Ovary (tissue), 9 donors: ENCODE data around the gene ATPAF1. TPM values are rescaled to one million over a fixed set of nuclear protein-coding genes. Genes with fewer than 3 reads are reported as not detected.

ENCODE experiments used
- DNase-seq, 5 donors: peaks; one replicate each; pipeline ENCODE4 v3.0.0-alpha.2; 2019 to 2020
- H3K27ac ChIP-seq, 2 donors: fragments of 200-600 bp; one replicate each; pipeline versions ENCODE4 v1.5.1 to v1.8.0; 2019 to 2022
- H3K27me3 ChIP-seq: fragments of 200-600 bp; one replicate; pipeline ENCODE4 v1.8.0; 2022
- H3K36me3 ChIP-seq: fragments of 200-600 bp; sonication (generic); one replicate; pipeline ENCODE4 v1.5.1; 2019
- H3K4me1 ChIP-seq: one replicate; pipeline ENCODE4 v1.8.1; 2013; ENCODE audit warnings: mild to moderate bottlenecking, moderate library complexity; ENCODE audit not compliant: insufficient read depth
- H3K4me3 ChIP-seq: fragments of 200-600 bp; sonication (generic); one replicate; pipeline ENCODE4 v1.5.1; 2017
- H3K9me3 ChIP-seq, 2 donors: fragments of 200-600 bp in 1 of 2; sonication (generic) in 1 of 2; one replicate each; pipeline versions ENCODE4 v1.5.1 to v1.8.1; 2013 to 2019; ENCODE audit warnings: mild to moderate bottlenecking in 1 of 2, moderate library complexity in 1 of 2
- EP300 ChIP-seq: sonication (generic); formaldehyde crosslinking; IDR thresholded peaks from one replicate; pipeline ENCODE4 v1.6.1; 2017; ENCODE audit warnings: antibody characterized with exemption
- POLR2A ChIP-seq: fragments of 450-650 bp; IDR thresholded peaks from one replicate; pipeline ENCODE4 v1.6.1; 2017; ENCODE audit warnings: antibody characterized with exemption, mild to moderate bottlenecking, moderate library complexity
- WGBS, 3 donors: extraction: QIAGEN DNeasy Blood & Tissue Kit in 1 of 3; methylation state at CpG; one replicate each; pipeline versions ENCODE4 v1.1.5 to v1.1.7; 2013 to 2017; 5-methylcytosine and 5-hydroxymethylcytosine counted together
- intact Hi-C, 4 donors: fragments of 100-400 bp; cut with DNase I; formaldehyde crosslinking; loops; one replicate each; pipeline versions ENCODE4 v1.11.0 to v1.15.1; 2022 to 2023
- polyA plus RNA-seq, 2 donors: library from polyadenylated mRNA; stranded (reverse); fragments of 200-250 nt in 1 of 2; fragments of 350-450 nt in 1 of 2; fragmentation: Illumina TruSeq in 1 of 2; extraction: RNeasy Lipid Tissue Mini Kit (QIAGEN cat#74804) in 1 of 2; gene quantifications; one replicate each; pipeline ENCODE4 v1.2.3, GENCODE V29; 2013 to 2014
- total RNA-seq, 7 donors: library from RNA; depleted of rRNA in 2 of 7; stranded (reverse); fragments of >200 nt in 2 of 7; fragmentation: NEBNext Ultra II Directional in 3 of 7; extraction: Animal tissue kit (Norgen Biotek cat#: 25700) in 3 of 7; gene quantifications; one replicate each; pipeline versions ENCODE4 v1.1.0 to v1.2.4, GENCODE V29; 2016 to 2023
- TF ChIP-seq, protein P1 (sequence below), 3 donors: fragments of 450-650 bp in 2 of 3; fragments of 200-600 bp in 1 of 3; IDR thresholded peaks; one replicate each; pipeline versions ENCODE4 v1.5.1 to v1.8.0; 2016 to 2022; ENCODE audit warnings: antibody characterized with exemption in 3 of 3, mild to moderate bottlenecking in 1 of 3
- donor health status: DM: no; HTN: no; CAD: no; lungs with moderate emphysema.
- donor health status: DM: no; HTN: no; CAD: no.
- donor health status: Bipolar disorder and iron deficiency.
- donor health status: DM: yes; HTN: yes; CAD: no.
- donor health status: DM: no; HTN: no; CAD: no.
- donor health status: DM: yes; HTN: yes; CAD: no.

Gene ATPAF1
- total and polyA plus RNA-seq, 9 donors = 21.9 to 88.0 (median 29.3) TPM

DNA sequence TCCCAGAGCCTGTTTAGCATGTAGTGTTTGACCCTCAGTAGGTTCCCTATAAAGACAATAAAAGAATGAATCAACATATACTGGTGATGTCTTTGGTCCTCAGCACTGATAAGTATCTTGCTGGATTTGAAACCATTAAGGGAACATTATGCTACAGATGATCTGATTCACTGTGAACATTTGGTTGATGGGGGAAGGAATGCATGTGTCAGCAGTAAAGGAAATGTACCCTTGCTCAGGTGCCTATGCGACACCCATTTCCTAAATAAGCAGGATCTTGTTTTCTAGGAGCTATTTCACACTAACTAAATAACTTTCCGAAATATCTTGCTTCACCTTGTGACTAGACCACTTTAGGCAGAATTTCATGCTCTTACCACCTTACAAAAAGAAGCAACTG lies 16.5 kb upstream of the ATPAF1 start:
- H3K4me1 ChIP-seq = peaks cover 4% of the 10 kb centered on the region
- H3K9me3 ChIP-seq = no peaks in the 10 kb centered on the region
- 97 to 99% (median 98%) methylated on average over 2 of the region's 2 CpGs for WGBS, 3 donors
- intact Hi-C loops = no loop called here
- TF ChIP-seq, protein P1, sequence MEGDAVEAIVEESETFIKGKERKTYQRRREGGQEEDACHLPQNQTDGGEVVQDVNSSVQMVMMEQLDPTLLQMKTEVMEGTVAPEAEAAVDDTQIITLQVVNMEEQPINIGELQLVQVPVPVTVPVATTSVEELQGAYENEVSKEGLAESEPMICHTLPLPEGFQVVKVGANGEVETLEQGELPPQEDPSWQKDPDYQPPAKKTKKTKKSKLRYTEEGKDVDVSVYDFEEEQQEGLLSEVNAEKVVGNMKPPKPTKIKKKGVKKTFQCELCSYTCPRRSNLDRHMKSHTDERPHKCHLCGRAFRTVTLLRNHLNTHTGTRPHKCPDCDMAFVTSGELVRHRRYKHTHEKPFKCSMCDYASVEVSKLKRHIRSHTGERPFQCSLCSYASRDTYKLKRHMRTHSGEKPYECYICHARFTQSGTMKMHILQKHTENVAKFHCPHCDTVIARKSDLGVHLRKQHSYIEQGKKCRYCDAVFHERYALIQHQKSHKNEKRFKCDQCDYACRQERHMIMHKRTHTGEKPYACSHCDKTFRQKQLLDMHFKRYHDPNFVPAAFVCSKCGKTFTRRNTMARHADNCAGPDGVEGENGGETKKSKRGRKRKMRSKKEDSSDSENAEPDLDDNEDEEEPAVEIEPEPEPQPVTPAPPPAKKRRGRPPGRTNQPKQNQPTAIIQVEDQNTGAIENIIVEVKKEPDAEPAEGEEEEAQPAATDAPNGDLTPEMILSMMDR (IDR thresholded peaks at IDR 0.05) = no peak
- TF ChIP-seq EP300 (no peak), POLR2A (no peak)
- no peak overlapping the region for H3K27ac ChIP-seq
- H3K4me3 ChIP-seq = no peak overlapping the region
- no peak for DNase-seq
- H3K27me3 ChIP-seq = no peaks in the 10 kb centered on the region
- H3K36me3 ChIP-seq = no peaks in the 10 kb centered on the region

DNA sequence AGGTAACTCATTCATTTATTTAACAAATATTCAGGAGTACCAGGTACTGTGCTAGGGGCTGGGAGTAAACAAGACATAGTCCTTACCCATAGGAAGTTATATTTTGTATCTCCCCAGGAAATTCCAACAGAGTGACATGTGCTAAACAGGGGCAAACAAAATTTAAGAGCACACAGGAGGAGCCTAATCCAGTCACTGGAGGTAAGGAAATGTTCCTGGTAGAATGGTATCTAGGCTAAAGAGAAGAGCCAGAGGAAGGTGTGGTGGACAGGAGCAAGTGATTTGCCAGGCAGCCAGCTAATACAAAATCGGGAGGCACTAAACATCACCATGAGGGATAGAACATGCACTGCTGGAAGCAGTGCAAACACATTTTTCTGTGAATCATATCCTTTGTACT lies 13.9 kb upstream of the ATPAF1 start:
- TF ChIP-seq POLR2A = no peak
- TF ChIP-seq EP300 = no peak
- TF ChIP-seq, protein P1 (IDR thresholded peaks at IDR 0.05) = no peak
- 60 to 73% (median 72%) methylated on average over 1 of the region's 1 CpG for WGBS, 3 donors
- intact Hi-C loops = no loop called here
- H3K27me3 ChIP-seq = no peaks in the 10 kb centered on the region
- H3K9me3 ChIP-seq = no peaks in the 10 kb centered on the region
- no peak for DNase-seq
- no peak overlapping the region for H3K27ac ChIP-seq
- no peaks in the 10 kb centered on the region for H3K4me1 ChIP-seq
- no peaks in the 10 kb centered on the region for H3K36me3 ChIP-seq
- H3K4me3 ChIP-seq = no peak overlapping the region

DNA sequence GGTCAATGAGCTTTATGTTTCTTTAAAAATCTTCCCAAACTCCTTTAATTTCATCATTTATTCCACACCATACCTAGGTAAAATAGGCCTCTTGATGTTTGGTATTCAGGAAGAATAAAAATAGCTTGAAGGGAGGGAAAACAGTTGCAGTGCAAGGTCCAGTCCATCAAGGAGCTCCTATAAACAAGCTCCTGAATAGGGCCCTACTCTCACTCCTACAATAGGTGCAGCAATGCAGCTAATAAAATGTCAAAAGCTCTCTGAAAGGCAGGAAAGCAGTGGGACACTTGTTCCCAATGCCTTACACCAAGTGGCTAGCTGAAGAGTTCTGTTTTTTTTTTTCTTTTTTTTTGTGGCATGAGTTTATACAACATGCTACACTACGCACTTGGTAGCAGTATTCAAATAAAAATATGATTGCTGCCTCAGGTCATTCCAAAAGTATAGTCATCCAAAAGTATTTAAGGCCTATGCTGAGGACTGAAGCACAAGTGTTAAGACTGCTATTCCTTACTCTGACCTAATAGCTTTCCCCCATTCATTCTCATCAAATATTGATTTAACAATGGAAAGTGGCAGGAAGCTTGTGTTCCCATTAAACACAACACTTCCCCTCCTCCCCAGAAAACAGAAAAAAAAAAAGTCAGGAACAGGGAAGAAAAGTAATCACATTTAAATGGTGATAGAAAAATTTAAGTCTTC lies 13.3 kb upstream of the ATPAF1 start:
- Histone ChIP-seq H3K9me3 (no peaks in the 10 kb centered on the region), H3K27ac (no peak overlapping the region), H3K4me3 (no peak overlapping the region), H3K4me1 (no peaks in the 10 kb centered on the region), H3K27me3 (no peaks in the 10 kb centered on the region), H3K36me3 (no peaks in the 10 kb centered on the region)
- WGBS, 3 donors = 81 to 93% (median 93%) methylated on average over 1 of the region's 1 CpG
- no peak for DNase-seq
- intact Hi-C loops = no loop called here
- TF ChIP-seq, protein P1 (IDR thresholded peaks at IDR 0.05) = no peak
- no peak for TF ChIP-seq EP300

DNA sequence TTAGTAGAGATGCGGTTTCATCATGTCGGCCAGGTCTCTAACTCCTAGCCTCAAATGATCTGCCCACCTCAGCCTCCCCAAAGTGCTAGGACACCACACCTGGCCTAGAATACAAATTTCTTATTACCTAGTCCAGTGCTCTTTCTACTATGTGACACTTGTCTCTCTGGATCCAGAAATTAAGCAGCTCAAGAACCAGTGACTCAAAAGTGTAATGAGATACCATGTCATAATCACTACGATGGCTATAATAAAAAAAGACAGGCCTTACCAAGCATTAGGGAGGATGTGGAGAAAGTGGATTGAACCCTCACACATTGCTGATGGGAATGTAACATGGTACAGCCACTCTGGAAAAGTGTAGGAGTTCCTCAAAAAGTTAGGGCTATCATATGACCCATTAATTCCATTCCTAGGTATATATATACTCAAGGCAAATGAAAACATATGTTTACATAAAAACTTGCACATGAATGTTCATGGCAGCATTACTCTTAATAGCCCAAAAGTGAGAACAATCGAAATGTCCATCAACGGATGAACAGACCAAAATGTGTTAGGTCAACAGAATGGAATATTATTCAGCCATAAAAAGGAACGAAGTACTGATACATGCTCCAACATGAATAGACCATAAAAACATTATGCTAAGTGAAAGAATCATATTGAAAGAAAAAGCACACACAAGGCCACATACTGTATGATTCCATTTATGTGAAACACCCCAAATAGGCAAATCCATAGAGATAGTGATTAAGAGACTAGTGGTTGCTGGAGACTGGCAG lies 11.8 kb upstream of the ATPAF1 start:
- no peak for TF ChIP-seq EP300
- TF ChIP-seq, protein P1 (IDR thresholded peaks at IDR 0.05) = no peak
- TF ChIP-seq POLR2A = no peak
- Histone ChIP-seq H3K4me1 (no peaks in the 10 kb centered on the region), H3K4me3 (no peak overlapping the region), H3K36me3 (no peaks in the 10 kb centered on the region), H3K9me3 (no peaks in the 10 kb centered on the region), H3K27me3 (no peaks in the 10 kb centered on the region), H3K27ac (no peak overlapping the region)
- WGBS, 3 donors = 96 to 97% (median 96%) methylated on average over 6 of the region's 6 CpGs
- intact Hi-C loops = no loop called here
- no peak for DNase-seq
